ENCODE data around the gene KIF16B.
"Not testable (repeated sequence)": the region's sequence is repeated elsewhere in the genome, so short reads cannot be mapped to it uniquely, and the experiment has no call there.

KIF16B gene

DNA sequence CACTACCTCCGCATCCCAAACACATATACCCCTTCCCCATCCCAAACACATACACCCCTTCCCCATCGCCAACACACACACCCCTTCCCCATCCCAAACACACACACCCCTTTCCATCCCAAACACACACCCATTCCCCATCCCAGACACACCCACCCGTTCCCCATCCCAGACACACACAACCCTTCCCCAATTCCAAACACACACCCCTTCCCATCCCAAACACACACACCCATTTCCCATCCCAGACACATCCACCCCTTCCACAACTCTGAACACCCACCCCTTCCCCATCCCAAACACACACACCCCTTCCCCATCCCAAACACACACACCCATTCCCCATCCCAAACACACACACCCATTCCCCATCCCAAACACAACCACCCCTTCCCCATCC, 314.5 kb downstream of the KIF16B start:
- DNase-seq (ENCODE audit: low read depth, low spot score): no peak

DNA sequence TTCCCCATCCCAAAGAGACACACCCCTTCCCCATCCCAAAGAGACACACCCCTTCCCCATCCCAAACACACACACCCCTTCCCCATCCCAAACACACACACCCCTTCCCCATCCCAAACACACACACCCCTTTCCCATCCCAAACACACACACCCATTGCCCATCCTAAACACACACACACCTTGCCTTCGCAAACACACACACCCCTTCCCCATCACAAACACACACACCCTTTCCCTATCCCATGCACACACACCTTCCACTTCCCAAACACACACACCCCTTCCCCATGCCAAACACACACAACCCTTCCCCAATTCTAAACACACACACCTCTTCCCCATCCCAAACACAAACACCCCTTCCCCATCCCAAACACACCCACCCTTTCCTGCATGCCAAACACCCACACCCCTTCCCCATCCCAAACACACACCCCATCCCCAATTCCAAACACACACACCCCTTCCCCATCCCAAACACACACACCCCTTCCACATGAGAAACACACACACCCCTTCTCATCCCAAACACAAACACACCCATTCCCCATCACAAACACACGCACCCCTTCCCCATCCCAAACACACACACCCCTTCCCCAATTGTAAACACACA, 315.3 kb downstream of the KIF16B start:
- no peak for DNase-seq (ENCODE audit: low read depth, low spot score)

DNA sequence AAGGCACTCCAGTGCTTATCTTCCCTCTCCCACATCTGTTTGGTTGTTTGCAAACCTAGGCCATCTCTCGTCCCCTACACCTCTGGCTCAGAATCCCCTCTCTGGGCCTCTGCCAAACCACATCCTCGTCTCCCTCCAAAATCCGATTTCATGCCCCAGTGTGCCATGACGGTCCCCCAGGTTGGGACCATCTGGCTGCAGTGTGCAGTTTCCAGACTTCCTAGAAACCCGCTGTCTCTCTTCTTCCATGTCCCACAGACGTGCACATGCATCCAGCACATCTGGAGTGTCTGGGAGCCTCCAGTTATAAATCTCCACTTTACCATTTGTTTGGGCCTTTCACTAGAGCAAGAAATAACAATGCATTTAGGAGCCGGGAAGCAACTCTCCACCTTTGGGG, 316.2 kb downstream of the KIF16B start:
- no peak for DNase-seq (ENCODE audit: low read depth, low spot score)

DNA sequence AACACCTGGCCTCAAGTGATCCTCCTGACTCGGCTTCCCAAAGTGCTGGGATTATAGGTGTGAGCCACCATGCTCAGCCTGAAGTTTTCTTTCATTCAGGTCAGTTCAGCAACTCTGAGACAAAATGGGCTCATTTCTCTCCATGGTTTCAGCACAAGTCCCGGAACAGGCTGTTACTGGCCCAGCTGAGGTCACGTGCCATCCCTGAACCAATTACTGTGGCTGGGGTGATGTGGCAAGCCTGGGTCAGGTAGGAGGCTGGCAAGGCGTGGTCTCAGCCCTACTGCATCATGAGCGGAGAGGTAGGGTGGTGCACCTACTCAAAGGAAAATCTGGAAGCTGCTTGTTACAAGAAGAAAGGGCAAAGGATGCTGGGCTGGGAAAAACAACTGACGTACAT, 326.4 kb downstream of the KIF16B start:
- no peak for DNase-seq (ENCODE audit: low read depth, low spot score)

DNA sequence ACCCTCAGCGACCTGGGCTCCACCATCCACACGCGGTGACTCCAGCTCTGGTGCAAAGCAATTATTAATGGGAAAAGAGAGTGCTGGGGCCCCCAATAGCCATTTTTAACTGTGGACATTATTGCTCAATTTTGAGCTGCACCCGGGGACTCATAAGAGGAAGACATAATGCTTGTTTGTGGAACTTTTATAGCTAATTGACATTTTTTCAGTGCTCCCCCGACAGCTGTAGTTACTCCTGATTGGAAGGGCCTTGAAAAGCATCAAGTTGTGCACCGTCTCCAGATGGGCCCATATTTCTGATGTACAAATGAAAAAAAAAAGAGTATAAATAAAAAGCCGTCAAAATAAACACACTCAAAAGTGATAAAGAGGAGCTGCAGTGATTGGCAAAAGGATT, 327.0 kb downstream of the KIF16B start:
- no peak for DNase-seq (ENCODE audit: low read depth, low spot score)

DNA sequence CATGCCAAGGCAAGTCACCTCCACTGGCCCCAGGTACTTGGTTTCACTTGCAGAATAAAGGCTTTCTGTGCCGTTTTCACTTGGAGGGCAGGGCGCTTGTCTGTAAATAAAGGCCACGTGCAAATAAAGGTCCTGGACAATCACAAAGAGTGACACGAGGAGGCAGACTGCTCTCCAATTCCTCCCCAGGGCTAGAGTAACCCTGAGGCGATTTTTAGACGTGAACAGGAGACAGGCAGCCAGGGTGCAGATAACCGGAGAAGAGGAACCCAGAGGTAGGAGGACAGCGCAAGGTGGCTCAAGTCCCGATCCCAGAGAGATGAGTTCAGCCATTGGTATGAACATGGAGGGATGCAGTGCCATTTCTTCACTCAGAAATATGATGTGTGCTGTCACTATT, 327.4 kb downstream of the KIF16B start:
- no peak for DNase-seq (ENCODE audit: low read depth, low spot score)

DNA sequence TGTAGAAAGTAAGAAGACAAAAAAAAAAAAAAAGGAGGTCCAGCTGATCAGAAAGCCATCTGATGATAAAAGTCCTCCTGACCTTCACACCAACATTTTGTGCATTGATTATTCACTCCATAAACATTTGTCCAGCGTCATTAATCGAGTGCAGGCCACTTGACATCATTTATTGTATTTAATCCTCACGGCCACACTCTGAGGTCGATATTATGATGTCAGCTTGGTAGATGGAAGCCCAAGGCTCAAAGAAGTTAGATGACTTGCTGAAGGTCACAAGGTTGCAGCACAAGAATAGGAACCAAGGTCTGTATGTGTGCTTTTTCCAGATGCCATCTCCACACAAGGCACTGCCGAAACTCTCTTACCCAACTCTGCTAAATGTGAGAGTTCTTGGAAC, 328.4 kb downstream of the KIF16B start:
- DNase-seq (ENCODE audit: low read depth, low spot score): no peak

DNA sequence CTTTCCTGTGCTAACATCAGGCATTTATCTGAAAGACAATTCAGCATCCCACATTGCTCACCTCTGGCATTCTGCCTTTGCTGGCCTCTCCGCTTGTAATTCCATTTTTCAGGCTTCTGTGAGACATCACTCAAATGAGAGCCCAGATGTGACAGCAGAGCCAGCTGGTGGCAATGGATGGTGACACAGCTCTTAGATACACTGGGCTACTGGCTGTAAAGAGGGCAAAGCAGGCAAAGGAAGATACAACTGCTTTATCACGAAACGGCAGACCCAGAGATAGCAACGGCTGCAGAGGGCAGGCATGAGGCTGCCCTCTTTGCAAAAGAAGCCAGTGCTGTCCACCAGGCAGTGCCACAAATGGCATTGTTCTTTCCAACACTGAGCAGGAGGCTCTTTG, 329.8 kb downstream of the KIF16B start:
- no peak for DNase-seq (ENCODE audit: low read depth, low spot score)

DNA sequence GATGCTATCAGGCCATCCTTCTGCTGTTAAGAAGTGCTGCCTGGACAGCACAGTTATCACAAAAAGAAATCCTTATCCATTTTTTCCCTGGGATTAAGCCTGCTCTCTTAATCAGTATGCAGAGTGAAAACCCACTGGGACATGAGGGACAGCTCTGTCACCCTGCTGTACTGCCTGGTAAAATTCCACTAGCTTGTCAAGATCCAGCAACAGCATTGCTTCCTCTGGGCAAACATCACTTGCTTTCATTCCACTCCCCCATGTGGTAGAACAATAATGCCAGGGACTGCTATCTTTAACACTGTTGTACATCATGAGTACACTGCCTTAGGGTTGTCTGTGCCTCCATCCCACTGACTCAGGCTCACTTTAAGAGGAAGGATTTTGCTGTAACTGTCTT, 331.3 kb downstream of the KIF16B start:
- no peak for DNase-seq (ENCODE audit: low read depth, low spot score)

DNA sequence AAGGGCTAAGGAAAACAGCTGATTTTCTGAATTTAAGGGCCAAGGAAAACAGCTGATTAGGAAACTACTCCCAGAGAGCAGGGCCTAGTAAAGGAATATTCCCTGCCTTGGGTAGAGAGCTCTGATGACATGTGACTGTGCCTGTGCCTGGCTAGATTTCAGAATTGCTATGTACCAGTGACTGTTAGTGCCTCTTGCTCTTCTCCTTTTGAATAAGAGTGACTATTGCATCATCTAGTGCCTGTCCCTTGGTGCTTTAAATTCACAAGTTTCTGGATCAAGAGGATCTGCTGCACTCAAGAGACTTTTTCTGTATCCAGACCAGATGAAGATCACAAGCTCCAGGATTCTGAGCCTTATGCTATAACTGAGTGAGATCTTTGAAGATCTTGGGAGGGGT, 332.9 kb downstream of the KIF16B start:
- no peak for DNase-seq (ENCODE audit: low read depth, low spot score)

DNA sequence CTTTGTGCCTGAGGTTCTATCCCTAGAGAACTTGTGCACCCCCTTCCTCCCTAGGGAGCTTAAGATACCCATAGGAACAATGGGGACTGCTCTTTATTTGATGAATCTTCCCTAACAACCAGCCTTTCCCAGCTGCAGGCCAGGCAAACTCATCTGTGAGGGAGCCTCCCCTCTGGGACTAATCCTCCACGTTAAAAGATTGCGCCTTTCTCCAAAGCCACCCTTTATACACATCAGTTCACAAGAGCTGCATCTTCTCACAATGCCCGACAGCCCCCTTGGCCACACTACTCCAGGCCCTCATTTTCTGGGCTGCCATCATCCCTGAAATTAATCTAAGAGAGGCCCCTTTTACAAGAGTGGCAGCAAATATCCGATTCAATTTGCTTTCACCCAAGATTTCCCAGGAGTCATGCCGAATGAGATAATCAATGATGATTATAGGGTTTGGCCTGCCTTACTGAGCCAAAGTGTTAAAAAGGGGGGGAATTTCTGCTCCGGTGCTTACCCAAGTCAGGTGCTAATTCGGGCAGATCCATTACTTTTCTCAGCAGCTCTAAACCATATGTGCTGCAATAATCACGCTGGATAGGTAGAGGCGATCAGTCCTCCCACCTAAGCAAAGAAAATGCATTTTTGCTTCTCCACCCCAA, 336.5 kb downstream of the KIF16B start:
- no peak for DNase-seq (ENCODE audit: low read depth, low spot score)

DNA sequence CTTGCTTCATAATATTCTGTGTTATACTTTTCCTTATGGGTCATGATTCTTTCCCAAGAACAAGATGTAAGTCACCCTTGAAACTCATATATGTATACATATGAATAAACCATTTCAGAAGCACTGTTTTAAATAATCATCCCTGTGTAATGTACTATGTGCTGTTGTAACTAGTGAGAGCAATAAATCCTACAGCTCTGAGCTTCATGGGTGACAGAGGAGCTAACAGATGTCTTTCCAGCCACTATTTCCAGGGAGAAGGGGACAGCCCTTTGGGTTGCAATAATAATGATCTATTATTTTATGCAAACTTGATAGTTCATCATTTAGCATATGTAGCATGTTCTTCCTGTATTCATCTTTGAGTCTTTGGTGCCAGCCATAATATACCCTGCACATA, 342.8 kb downstream of the KIF16B start:
- no peak for DNase-seq (ENCODE audit: low read depth, low spot score)

DNA sequence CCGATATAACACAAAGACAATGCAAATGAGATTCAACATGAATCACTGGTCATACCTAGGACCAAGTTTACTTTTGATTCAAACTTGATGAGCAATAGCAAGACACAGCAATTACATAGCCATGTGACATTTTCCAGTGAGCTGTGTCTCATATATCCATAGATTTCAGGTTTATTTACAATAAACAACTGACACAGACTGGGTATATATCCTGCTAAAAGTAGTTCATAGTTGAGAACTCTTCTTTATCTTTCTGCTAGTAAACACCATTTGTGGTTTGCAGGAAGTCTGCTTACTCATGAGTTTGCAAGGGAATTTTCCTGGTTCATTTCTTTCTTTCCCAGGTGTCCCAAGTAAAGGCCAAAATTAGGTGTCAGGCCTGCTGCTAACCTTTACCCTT, 343.4 kb downstream of the KIF16B start:
- DNase-seq (ENCODE audit: low read depth, low spot score): no peak

DNA sequence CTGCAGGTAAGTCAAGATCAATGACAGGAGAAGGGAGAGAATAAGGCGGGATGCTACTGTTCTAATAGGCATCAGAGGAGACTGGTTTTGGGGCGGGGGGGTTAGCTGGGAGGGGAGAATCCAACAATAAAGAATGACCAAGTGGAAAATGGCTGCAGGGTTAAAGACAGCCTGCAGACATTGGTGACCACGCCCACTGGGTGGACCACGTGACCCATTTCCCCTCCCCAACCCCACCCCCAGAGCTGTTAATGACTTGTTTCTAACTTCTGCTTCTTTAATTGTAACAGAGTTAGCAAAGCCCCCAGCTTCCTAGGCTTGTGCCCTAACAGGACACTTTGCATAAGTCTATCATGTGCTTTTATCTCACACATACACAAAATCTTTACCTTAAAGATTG, 344.5 kb downstream of the KIF16B start:
- no peak for DNase-seq (ENCODE audit: low read depth, low spot score)

DNA sequence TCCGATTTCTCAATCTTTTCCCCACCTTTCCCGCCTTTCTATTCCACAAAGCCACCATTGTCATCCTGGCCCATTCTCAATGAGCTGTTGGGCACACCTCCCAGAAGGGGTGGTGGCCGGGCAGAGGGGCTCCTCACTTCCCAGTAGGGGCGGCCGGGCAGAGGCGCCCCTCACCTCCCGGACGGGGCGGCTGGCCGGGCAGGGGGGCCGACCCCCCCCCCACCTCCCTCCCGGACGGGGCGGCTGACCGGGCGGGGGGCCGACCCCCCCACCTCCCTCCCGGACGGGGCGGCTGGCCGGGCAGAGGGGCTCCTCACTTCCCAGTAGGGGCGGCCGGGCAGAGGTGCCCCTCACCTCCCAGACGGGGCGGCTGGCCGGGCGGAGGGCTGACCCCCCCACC, 346.3 kb downstream of the KIF16B start:
- DNase-seq (ENCODE audit: low read depth, low spot score): not testable (repeated sequence)

DNA sequence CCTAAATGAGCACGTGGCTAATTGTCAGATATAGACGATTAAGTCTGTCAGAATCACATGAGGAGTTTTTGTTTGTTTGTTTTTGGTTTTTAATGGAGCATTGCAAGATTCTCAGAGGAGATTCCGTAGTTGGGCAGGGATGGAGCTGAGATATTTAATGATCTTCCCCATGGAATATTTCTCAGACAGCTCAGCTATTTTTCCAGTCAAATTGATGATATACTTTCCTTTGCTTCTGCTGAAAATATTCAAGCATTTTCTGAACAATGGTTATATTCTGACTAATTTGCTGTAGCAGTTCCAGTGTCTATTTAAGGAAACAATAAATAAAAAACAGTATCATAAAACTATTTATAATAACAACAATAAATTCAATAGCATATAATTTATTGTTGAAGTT, 348.4 kb downstream of the KIF16B start:
- no peak for DNase-seq (ENCODE audit: low read depth, low spot score)

DNA sequence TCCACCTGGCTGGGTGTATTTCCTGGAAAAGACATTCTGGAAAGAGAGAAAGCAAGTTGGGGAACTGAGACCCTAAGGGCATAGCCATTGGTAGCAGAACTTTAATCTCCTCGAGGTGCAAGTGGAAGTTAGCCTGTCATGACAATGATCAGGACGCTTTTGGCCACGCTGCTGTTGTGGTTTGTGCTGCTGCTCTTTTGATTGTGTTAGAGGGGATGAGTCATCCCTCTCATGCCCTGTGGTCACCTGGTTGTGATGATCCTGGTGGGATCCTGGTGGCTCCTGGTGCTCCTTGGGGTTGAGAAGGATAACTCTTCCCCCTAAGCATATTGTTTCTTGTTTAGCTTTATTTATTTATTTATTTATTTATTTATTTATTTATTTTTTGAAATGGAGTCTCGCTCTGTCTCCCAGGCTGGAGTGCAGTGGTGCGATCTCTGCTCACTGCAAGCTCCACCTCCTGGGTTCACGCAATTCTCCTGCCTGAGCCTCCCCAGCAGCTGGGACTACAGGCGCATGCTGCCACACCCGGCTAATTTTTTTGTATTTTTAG, 350.3 kb downstream of the KIF16B start:
- DNase-seq (ENCODE audit: low read depth, low spot score): no peak
